ENCODE data around the gene SLC25A47.

DNA sequence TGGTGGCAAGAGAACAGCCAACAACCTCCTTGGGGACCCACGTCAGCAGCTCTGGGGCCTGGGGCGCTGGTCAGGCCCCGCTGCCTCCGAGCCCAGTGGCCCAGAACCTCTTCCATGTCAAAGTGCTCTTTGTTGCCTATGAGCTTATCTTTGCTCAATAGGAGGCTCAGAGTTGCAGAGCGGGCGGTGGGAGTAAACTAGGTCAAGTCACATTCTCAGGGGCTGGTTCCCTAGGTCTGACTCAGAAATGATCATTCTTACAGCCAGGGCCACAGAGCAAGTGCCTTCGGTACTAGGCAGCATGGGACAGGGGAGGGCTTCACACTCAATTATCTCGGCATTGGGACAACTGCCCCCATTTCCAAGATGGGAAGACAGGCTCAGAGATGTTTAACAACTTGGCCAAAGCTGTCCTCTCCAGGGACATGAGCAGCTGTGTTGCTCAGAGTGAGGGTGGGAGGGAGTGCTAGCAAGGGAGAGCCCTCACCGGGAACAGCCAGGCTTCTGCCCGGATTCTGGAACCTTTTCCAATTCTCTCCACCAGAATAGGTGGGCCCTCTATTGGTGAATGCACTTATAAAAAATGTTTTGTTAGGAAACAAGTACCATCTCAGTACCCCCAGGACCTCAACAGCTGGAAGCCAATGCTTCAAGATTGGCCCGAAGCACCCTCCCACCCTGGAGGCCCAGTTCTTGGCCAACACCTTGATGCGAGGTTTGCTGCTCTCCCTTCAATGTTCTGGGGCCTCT, 28.8 kb upstream of the SLC25A47 start:
- no peak for TF ChIP-seq EZH2phosphoT487 (IDR thresholded peaks at IDR 0.05; ENCODE audit: insufficient read depth, low read depth)
- TF ChIP-seq EZH2 (IDR thresholded peaks at IDR 0.05; ENCODE audit: insufficient read depth, poor library complexity, severe bottlenecking): no peak
